ENCODE results near the gene RAB22A.

Gene RAB22A
- total RNA-seq, result 82.5 to 90.7 reads per million in 2 experiments

GRCh38 chr20:58309591-58310290 is at the start of gene RAB22A:
RAB22A (plus strand) TSS chr20:58309715; CDS start chr20:58309977, 262 bp downstream.
- DNase-seq (ENCODE audit: low read depth), result peak; percentile 81

- no peak for DNase-seq (ENCODE audit: low read depth)
These were observed 49.5 kb upstream of the RAB22A start for GRCh38 chr20:58260006-58260405.

GRCh38 chr20:58261660-58262059 is 47.9 kb upstream of the RAB22A start:
- no peak for DNase-seq (ENCODE audit: low read depth)

- no peak for DNase-seq (ENCODE audit: low read depth)
These were observed 45.2 kb upstream of the RAB22A start for GRCh38 chr20:58264271-58264670.

DNA sequence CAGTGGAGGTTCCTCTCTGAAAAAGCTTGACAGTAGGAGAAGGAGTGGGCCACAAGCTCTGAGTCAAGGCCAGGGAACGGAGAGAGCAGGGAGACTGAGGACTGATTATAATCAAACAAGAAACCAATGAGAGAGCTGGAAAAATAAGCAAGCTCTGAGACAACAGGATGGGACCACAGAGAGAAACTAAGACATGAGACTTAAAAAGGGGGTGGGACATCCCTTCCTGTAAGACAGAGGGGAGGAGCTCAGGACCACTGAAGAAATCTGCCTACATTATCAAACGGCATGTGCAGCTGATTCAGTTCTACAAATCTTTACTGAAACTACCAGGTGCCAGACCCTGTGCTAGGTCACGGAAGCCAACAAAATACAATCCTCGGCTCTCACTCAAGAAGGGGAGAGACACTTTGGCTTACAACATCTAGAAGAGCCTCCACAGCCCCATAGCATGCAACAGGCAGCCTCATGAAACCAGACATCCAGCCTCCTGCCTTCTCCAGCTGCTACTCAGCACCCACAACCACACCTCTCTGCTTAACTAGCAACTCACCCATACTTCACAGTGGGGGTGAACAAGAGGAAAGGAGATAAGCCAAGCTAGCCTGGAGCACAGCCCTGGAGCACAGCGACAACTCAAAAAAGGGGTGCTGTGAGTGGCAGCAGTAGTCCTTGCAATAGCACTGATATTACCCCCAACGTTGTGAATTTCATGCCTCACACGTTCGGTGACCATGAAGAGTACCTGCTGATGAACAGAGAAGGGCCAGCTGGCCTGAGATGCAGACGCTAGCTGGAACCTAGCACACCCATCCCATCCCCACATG is 41.9 kb upstream of the RAB22A start:
- no peak for DNase-seq (ENCODE audit: low read depth)

DNA sequence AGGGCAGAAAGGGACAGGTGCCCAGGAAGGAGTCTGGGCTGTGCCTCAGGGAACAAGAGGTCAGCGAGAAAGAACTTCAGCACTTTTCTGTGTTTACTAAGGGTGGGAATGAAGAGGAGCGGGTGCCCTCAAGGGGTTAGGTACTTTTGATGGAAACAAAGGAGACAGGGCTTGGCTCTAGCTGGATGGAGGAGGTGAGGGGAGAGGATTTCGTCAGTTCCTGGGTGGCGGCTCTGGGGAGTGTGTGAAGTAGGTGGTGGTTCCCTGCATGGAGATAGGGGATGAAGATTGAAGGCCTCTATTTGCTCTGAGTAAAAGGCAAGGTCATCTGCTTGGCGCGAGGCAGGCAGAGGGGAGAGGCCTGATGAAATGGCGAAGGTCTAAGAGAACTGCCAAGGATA is 41.1 kb upstream of the RAB22A start:
- DNase-seq (ENCODE audit: low read depth), result no peak

GRCh38 chr20:58268936-58269619 is 40.4 kb upstream of the RAB22A start:
- no peak for DNase-seq (ENCODE audit: low read depth)

DNA sequence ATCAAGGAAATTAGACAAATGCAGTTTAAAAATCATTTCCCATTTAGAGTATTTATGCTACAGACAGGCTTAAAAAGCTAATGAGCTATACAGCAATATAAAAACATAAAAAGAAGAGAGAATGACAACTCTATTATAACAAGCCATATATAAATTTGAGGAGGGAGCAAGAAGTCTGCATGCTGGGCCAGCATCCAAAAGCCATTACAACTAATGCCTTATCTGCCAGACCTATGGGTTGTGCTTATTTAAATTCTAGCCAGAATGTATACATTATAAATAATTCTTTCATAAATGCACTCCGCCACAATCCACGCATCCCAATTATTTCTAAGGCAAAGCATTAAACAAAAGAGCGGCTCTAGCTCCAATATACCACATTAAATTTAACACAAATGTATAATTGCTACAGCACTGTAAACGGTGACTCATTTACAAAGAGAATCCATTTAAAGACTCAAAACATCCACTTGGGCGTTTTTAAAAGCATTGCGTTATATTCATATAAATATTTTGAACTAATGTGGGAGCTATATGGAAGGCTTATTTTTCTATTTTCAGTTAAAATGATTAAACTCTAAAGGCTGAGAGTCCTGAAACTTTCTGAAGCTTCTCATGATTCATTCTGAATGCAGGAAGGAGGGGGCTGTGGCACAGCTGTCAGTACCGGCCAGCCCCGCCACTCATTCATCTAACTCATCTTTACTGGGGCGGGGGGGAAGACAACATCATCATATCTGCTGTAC is 37.7 kb upstream of the RAB22A start:
- no peak for DNase-seq (ENCODE audit: low read depth)

GRCh38 chr20:58274384-58274783 is 35.1 kb upstream of the RAB22A start:
- no peak for DNase-seq (ENCODE audit: low read depth)

GRCh38 chr20:58277107-58277506 is 32.4 kb upstream of the RAB22A start:
- DNase-seq (ENCODE audit: low read depth), result no peak

DNA sequence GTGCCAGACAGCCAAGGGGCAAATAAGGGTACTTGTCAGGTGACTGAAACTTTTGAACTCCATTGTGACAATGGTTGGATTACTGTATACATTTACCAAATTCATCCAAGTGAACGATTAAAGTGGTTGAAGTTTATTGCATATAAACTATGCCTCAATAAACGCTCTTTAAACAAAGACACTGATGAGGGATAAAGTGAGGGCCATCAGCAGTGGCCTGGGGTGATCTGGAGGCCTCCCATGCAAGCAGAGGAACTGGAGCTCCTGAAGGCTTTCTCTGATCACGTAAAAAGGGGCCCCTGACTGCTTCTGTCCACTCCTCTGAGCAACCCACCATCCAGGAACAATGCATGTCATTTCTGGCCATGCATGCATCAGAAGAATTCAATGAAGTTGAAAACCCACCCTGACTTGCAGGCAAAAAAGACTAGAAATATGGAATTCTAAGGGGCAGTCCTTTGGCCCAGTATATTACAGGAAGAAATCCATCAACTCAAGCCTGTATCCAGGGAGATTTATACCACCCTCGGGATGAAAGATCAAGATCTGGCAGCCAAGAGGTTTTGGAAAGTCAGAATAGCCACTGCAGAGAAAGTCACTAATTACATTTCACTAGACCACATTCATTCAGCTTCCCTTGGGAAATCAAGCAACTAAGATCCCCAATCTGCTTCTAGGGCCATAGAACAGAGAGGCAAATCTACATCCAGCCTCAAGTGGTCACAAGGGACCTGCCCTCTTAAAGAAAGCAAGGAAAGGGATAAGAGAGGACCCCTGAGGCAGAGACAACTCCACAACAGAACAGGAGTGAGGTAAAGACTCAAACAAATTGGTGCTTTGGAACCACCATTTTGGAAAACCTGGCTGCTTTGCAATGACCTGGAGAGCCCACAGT is 31.7 kb upstream of the RAB22A start:
- DNase-seq (ENCODE audit: low read depth), result no peak

- no peak for DNase-seq (ENCODE audit: low read depth)
These were observed 22.8 kb upstream of the RAB22A start for GRCh38 chr20:58286729-58287128.

- DNase-seq (ENCODE audit: low read depth), result no peak
These were observed 21.9 kb upstream of the RAB22A start for GRCh38 chr20:58287638-58288037.

GRCh38 chr20:58289143-58289542 is 20.4 kb upstream of the RAB22A start:
- no peak for DNase-seq (ENCODE audit: low read depth)

- DNase-seq (ENCODE audit: low read depth), result no peak
These were observed 16.1 kb upstream of the RAB22A start for GRCh38 chr20:58293453-58293852.

DNA sequence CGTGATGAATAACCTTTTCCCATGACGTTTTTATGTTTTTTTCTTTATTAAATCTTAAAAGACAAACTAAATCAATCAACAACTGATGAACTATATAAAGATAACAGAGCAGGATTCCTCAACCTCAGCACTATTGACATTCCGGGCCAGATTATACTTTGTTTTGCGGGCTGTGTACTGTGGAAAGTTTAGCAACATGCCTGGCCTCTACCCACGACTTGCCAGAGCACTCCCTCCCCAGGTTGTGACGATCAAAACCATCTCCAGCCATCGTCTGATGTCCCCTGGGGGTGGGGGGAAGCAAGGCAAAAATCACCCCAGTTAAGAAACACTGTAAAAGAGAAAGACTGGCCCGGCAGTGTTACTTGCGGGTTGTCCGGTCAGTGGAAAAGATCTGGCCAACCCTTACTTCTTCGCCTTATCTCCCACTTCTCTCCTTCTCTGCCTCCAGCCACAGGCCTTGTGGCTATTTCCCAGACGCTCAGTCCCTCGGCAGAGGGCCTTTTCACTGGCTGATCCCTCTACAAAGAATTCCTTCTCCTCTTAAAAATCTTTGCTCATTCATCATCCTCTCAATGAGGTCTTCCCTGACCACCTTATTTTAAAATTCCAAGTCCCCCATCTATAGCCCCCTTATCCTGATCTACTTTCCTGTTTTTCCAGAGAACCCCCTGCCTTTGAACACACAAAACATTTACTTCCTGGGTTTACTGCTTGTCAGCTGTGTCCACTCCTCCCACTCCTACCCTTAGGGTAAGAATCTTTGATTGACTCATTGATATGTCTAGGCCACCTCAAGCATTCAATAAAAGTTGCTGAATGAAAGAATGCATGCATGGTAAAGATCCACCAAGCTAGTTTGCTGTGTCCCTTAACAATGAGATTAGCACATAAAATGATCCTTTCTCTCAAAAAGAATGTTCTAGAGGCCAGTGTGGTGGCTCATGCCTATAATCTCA is 14.7 kb upstream of the RAB22A start:
- DNase-seq (ENCODE audit: low read depth), result no peak

- DNase-seq (ENCODE audit: low read depth), result no peak
These were observed 13.3 kb upstream of the RAB22A start for GRCh38 chr20:58296051-58296837.

- DNase-seq (ENCODE audit: low read depth), result no peak
These were observed 12.1 kb upstream of the RAB22A start for GRCh38 chr20:58297394-58297793.

DNA sequence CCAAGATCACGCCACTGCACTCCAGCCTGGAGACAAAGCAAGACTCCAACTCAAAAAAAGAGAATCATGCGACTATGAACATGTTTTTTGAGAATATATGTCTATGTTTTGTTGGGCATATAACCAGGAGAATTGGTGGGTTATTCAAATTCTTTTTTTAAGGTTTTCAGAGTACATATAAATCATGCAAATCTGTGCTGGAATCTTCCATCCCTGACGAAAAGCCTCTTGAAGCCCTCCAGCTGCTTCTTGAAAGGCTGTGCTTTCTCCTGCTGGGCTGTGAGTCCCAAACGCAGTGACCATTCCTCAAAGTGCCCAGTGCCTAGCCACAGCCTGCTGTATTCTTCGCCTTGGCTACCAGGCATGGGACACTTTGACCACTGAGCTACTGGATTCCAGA is 9.2 kb upstream of the RAB22A start:
- DNase-seq (ENCODE audit: low read depth), result no peak
